Esophagus muscularis mucosa (tissue), 4 donors: ENCODE measurements around the gene OPN1SW. TPM values are rescaled to one million over a fixed set of nuclear protein-coding genes. Genes with fewer than 3 reads are reported as not detected.

ENCODE experiments used
- DNase-seq: peaks from one replicate; pipeline ENCODE4 v3.0.0-alpha.2; 2017; ENCODE audit errors: extremely low spot score
- H3K27ac ChIP-seq, 4 donors: fragments of 200-600 bp; sonication (generic); replicated peaks in 1 of 4; 1 replicate in 3 of 4; 2 replicates in 1 of 4; pipeline ENCODE4 v1.5.1; 2016 to 2019; ENCODE audit warnings: mild to moderate bottlenecking in 1 of 4
- H3K27me3 ChIP-seq, 4 donors: fragments of 200-600 bp; sonication (generic); one replicate each; pipeline versions ENCODE4 v1.5.1 to v1.6.0; 2016 to 2019
- H3K36me3 ChIP-seq, 4 donors: fragments of 200-600 bp; sonication (generic); one replicate each; pipeline ENCODE4 v1.5.1; 2016 to 2019
- H3K4me1 ChIP-seq, 4 donors: fragments of 200-600 bp; sonication (generic); one replicate each; pipeline ENCODE4 v1.5.1; 2016 to 2019
- H3K4me3 ChIP-seq, 4 donors: fragments of 200-600 bp; sonication (generic); 1 replicate in 2 of 4; 2 replicates in 2 of 4; pipeline ENCODE4 v1.5.1; 2016 to 2019; ENCODE audit warnings: mild to moderate bottlenecking in 4 of 4, moderate library complexity in 1 of 4
- H3K9me3 ChIP-seq, 4 donors: fragments of 200-600 bp; sonication (generic); 1 replicate in 3 of 4; 2 replicates in 1 of 4; pipeline ENCODE4 v1.5.1; 2016 to 2019
- CTCF ChIP-seq, 3 experiments: fragments of 200-600 bp in 2 of 3; fragments of 450-650 bp in 1 of 3; sonication (generic) in 2 of 3; IDR thresholded peaks; one replicate each; pipeline ENCODE4 v1.5.1; 2017 to 2019; ENCODE audit warnings: antibody characterized with exemption in 3 of 3, mild to moderate bottlenecking in 2 of 3, moderate library complexity in 1 of 3
- EP300 ChIP-seq: sonication (generic); formaldehyde crosslinking; IDR thresholded peaks from one replicate; pipeline ENCODE4 v1.6.1; 2017; ENCODE audit warnings: antibody characterized with exemption
- POLR2A ChIP-seq: fragments of 450-650 bp; IDR thresholded peaks from one replicate; pipeline ENCODE4 v1.6.1; 2017; ENCODE audit warnings: antibody characterized with exemption, moderate library complexity, mild to moderate bottlenecking, low read depth
- POLR2AphosphoS5 ChIP-seq, 2 donors: sonication (generic); formaldehyde crosslinking; IDR thresholded peaks; one replicate each; pipeline ENCODE4 v1.6.1; 2017; ENCODE audit warnings: antibody characterized with exemption in 2 of 2
- WGBS: methylation state at CpG from one replicate; pipeline ENCODE4 v1.1.5; 2018; 5-methylcytosine and 5-hydroxymethylcytosine counted together
- intact Hi-C: fragments of 100-400 bp; cut with DNase I; formaldehyde crosslinking; loops from one replicate; pipeline ENCODE4 v1.15.1; 2023
- total RNA-seq, 4 donors: library from RNA; depleted of rRNA; stranded (reverse); fragments of >200 nt; gene quantifications; one replicate each; pipeline versions ENCODE4 v1.1.0 to v1.2.1, GENCODE V29; 2016

OPN1SW gene
- total RNA-seq, 4 donors from 2014 or later, result not detected

GRCh38 chr7:128747327-128748079, 28.1 kb downstream of the OPN1SW start:
- DNase-seq, result no peak
- no peak for TF ChIP-seq POLR2A
- H3K36me3 ChIP-seq, result peaks cover 0 to 48% (median 38%) of the 10 kb centered on the region in 4 donors
- no peak overlapping the region for H3K4me3 ChIP-seq
- no peaks in the 10 kb centered on the region for H3K27me3 ChIP-seq
- H3K9me3 ChIP-seq, result no peaks in the 10 kb centered on the region
- peaks cover 22 to 46% (median 37%) of the 10 kb centered on the region in 4 donors for H3K4me1 ChIP-seq
- 89% methylated on average over 6 of the region's 6 CpGs for WGBS
- intact Hi-C loops, result no loop called here
- no peak overlapping the region for H3K27ac ChIP-seq

- H3K36me3 ChIP-seq, result peaks cover 0 to 31% (median 23%) of the 10 kb centered on the region in 4 donors
- no peak overlapping the region for H3K4me3 ChIP-seq
- TF ChIP-seq EP300 (no peak), CTCF (IDR thresholded peaks at IDR 0.05) (no peak), POLR2A (no peak), POLR2AphosphoS5 (IDR thresholded peaks at IDR 0.05) (no peak)
- peak; percentile 21 for DNase-seq
- H3K4me1 ChIP-seq, result peaks cover 32 to 64% (median 55%) of the 10 kb centered on the region in 4 donors
- no peak overlapping the region for H3K27ac ChIP-seq
- 77% methylated on average over 1 of the region's 1 CpG for whole genome bisulfite sequencing
- no peaks in the 10 kb centered on the region for H3K27me3 ChIP-seq
- H3K9me3 ChIP-seq, result no peaks in the 10 kb centered on the region
- intact Hi-C loops, result no loop called here
Observed at GRCh38 chr7:128745706-128746105, 29.9 kb downstream of the OPN1SW start.

GRCh38 chr7:128744366-128744905, 31.2 kb downstream of the OPN1SW start:
- H3K9me3 ChIP-seq, result no peaks in the 10 kb centered on the region
- H3K27ac ChIP-seq, result peak overlapping the region in 2 of 4 donors; percentile 13 to 93
- 67% methylated on average over 2 of the region's 2 CpGs for WGBS
- intact Hi-C loops, result no loop called here
- no peak overlapping the region for H3K4me3 ChIP-seq
- H3K36me3 ChIP-seq, result peaks cover 0 to 20% (median 12%) of the 10 kb centered on the region in 4 donors
- H3K27me3 ChIP-seq, result no peaks in the 10 kb centered on the region
- no peak for TF ChIP-seq POLR2AphosphoS5 (IDR thresholded peaks at IDR 0.05)
- TF ChIP-seq CTCF (IDR thresholded peaks at IDR 0.05), result no peak
- no peak for TF ChIP-seq POLR2A
- no peak for TF ChIP-seq EP300
- H3K4me1 ChIP-seq, result peaks cover 39 to 74% (median 64%) of the 10 kb centered on the region in 4 donors
- DNase-seq, result peak; percentile 55

GRCh38 chr7:128743112-128743772, 32.4 kb downstream of the OPN1SW start:
- no peaks in the 10 kb centered on the region for H3K27me3 ChIP-seq
- H3K36me3 ChIP-seq, result peaks cover 0 to 8% (median under 1%) of the 10 kb centered on the region in 4 donors
- H3K4me3 ChIP-seq, result no peak overlapping the region
- TF ChIP-seq CTCF (IDR thresholded peaks at IDR 0.05) (no peak), EP300 (no peak), POLR2A (no peak)
- intact Hi-C loops, result no loop called here
- no peaks in the 10 kb centered on the region for H3K9me3 ChIP-seq
- H3K4me1 ChIP-seq, result peaks cover 39 to 75% (median 69%) of the 10 kb centered on the region in 4 donors
- peak overlapping the region in 3 of 4 donors; percentile 40 to 99 (median 93) for H3K27ac ChIP-seq
- 95% methylated on average over 7 of the region's 7 CpGs for WGBS
- peak; percentile 80 for DNase-seq

- WGBS, result 52% methylated on average over 4 of the region's 4 CpGs
- no peaks in the 10 kb centered on the region for H3K36me3 ChIP-seq
- no peak for TF ChIP-seq CTCF (IDR thresholded peaks at IDR 0.05)
- TF ChIP-seq POLR2AphosphoS5 (IDR thresholded peaks at IDR 0.05), result no peak
- TF ChIP-seq POLR2A, result no peak
- TF ChIP-seq EP300, result no peak
- intact Hi-C loops, result no loop called here
- H3K27me3 ChIP-seq, result no peaks in the 10 kb centered on the region
- peak overlapping the region; percentile 40 to 99 (median 74) for H3K27ac ChIP-seq
- peak; percentile 2 for DNase-seq
- H3K4me3 ChIP-seq, result peak overlapping the region in 1 of 4 donors; percentile 7
- H3K9me3 ChIP-seq, result no peaks in the 10 kb centered on the region
- peaks cover 34 to 74% (median 69%) of the 10 kb centered on the region in 4 donors for H3K4me1 ChIP-seq
Observed at GRCh38 chr7:128742206-128742605, 33.4 kb downstream of the OPN1SW start.
